Body of pancreas (tissue), 4 donors: Measurements from ENCODE around the gene SLC66A3. TPM values are rescaled to one million over a fixed set of nuclear protein-coding genes. Genes with fewer than 3 reads are reported as not detected.

Experiments
- ATAC-seq: fragments of 150-250 bp; one replicate; pipeline ENCODE4 v1.9.1; 2016
- DNase-seq, 4 donors: peaks; one replicate each; pipeline ENCODE4 v3.0.0-alpha.2; 2019
- H3K27ac ChIP-seq, 4 donors: fragments of 200-600 bp; sonication (generic); 1 replicate in 3 of 4; 2 replicates in 1 of 4; pipeline versions ENCODE4 v1.5.1 to v1.6.1; 2016 to 2019; ENCODE audit warnings: mild to moderate bottlenecking in 1 of 4, mixed read lengths in 1 of 4, moderate library complexity in 1 of 4
- H3K27me3 ChIP-seq, 2 donors: fragments of 200-600 bp; sonication (generic); one replicate each; pipeline ENCODE4 v1.6.0; 2016; ENCODE audit warnings: mild to moderate bottlenecking in 1 of 2
- H3K36me3 ChIP-seq, 2 donors: fragments of 200-600 bp; sonication (generic); replicated peaks in 1 of 2; 2 replicates each; pipeline ENCODE4 v1.5.1; 2016; ENCODE audit warnings: low read depth in 2 of 2; ENCODE audit not compliant: insufficient read depth in 1 of 2
- H3K4me1 ChIP-seq: fragments of 200-600 bp; sonication (generic); one replicate; pipeline ENCODE4 v1.6.0; 2016
- H3K4me3 ChIP-seq, 2 donors: fragments of 200-600 bp; sonication (generic); 1 replicate in 1 of 2; 2 replicates in 1 of 2; pipeline ENCODE4 v1.5.1; 2016 to 2019
- H3K9me3 ChIP-seq, 3 donors: fragments of 200-600 bp; sonication (generic); 1 replicate in 2 of 3; 2 replicates in 1 of 3; pipeline ENCODE4 v1.5.1; 2016
- CTCF ChIP-seq, 7 experiments: fragments of 450-650 bp in 4 of 7; fragments of 200-600 bp in 3 of 7; sonication (generic) in 3 of 7; IDR thresholded peaks; one replicate each; pipeline ENCODE4 v1.5.1; 2016 to 2019; ENCODE audit warnings: antibody characterized with exemption in 7 of 7
- POLR2A ChIP-seq, 3 donors: fragments of 450-650 bp; IDR thresholded peaks; one replicate each; pipeline ENCODE4 v1.6.1; 2016; ENCODE audit warnings: antibody characterized with exemption in 3 of 3, mild to moderate bottlenecking in 2 of 3
- WGBS, 2 donors: methylation state at CpG; one replicate each; pipeline ENCODE4 v1.1.5; 2017; 5-methylcytosine and 5-hydroxymethylcytosine counted together
- intact Hi-C: fragments of 100-400 bp; cut with DNase I; formaldehyde crosslinking; loops from one replicate; pipeline ENCODE4 v1.15.1; 2023
- total RNA-seq, 2 donors: library from RNA; depleted of rRNA; stranded (reverse); fragments of >200 nt; gene quantifications; one replicate each; pipeline ENCODE4 v1.1.0, GENCODE V29; 2016

SLC66A3 gene
- total RNA-seq, 2 donors from 2014 or later: 28.0 to 38.2 TPM

- Histone ChIP-seq H3K36me3 (no peaks in the 10 kb centered on the region), H3K4me1 (peaks cover 27% of the 10 kb centered on the region), H3K9me3 (no peaks in the 10 kb centered on the region), H3K4me3 (no peak overlapping the region), H3K27ac (no peak overlapping the region), H3K27me3 (no peaks in the 10 kb centered on the region)
- DNase-seq (no peak), ATAC-seq (no peak)
- intact Hi-C loops: no loop called here
- TF ChIP-seq POLR2A (IDR thresholded peaks at IDR 0.05): no peak
- no peak for TF ChIP-seq CTCF (IDR thresholded peaks at IDR 0.05)
- 68 to 71% methylated on average over 8 of the region's 8 CpGs for WGBS, 2 donors
Observed at GRCh38 chr2:11133936-11134320, 21.3 kb upstream of the SLC66A3 start.

- peaks cover 27% of the 10 kb centered on the region for H3K4me1 ChIP-seq
- H3K27me3 ChIP-seq: no peaks in the 10 kb centered on the region
- H3K36me3 ChIP-seq: no peaks in the 10 kb centered on the region
- ATAC-seq: no peak
- no peaks in the 10 kb centered on the region for H3K9me3 ChIP-seq
- no peak for DNase-seq
- TF ChIP-seq CTCF (IDR thresholded peaks at IDR 0.05) (no peak), POLR2A (IDR thresholded peaks at IDR 0.05) (no peak)
- 80 to 86% methylated on average over 5 of the region's 5 CpGs for WGBS, 2 donors
- H3K27ac ChIP-seq: no peak overlapping the region
- no peak overlapping the region for H3K4me3 ChIP-seq
- intact Hi-C loops: no loop called here
Observed at GRCh38 chr2:11134349-11134748, 20.9 kb upstream of the SLC66A3 start.

GRCh38 chr2:11140492-11140891, 14.8 kb upstream of the SLC66A3 start:
- TF ChIP-seq POLR2A (IDR thresholded peaks at IDR 0.05): no peak
- TF ChIP-seq CTCF (IDR thresholded peaks at IDR 0.05): no peak
- intact Hi-C loops: no loop called here
- Histone ChIP-seq H3K4me1 (no peaks in the 10 kb centered on the region), H3K9me3 (no peaks in the 10 kb centered on the region), H3K4me3 (no peak overlapping the region), H3K36me3 (no peaks in the 10 kb centered on the region), H3K27ac (no peak overlapping the region), H3K27me3 (no peaks in the 10 kb centered on the region)
- no peak for DNase-seq
- 83 to 86% methylated on average over 4 of the region's 4 CpGs for WGBS, 2 donors
- ATAC-seq: no peak

- intact Hi-C loops: no loop called here
- ATAC-seq: no peak
- 75 to 78% methylated on average over 4 of the region's 4 CpGs for WGBS, 2 donors
- no peak for TF ChIP-seq CTCF (IDR thresholded peaks at IDR 0.05)
- no peak for TF ChIP-seq POLR2A (IDR thresholded peaks at IDR 0.05)
- Histone ChIP-seq H3K36me3 (no peaks in the 10 kb centered on the region), H3K27ac (no peak overlapping the region), H3K4me1 (no peaks in the 10 kb centered on the region), H3K27me3 (no peaks in the 10 kb centered on the region), H3K4me3 (no peak overlapping the region), H3K9me3 (no peaks in the 10 kb centered on the region)
- DNase-seq: no peak
Observed at GRCh38 chr2:11141319-11141718, 13.9 kb upstream of the SLC66A3 start.

GRCh38 chr2:11142330-11142729, 12.9 kb upstream of the SLC66A3 start:
- TF ChIP-seq CTCF (IDR thresholded peaks at IDR 0.05) (no peak), POLR2A (IDR thresholded peaks at IDR 0.05) (no peak)
- no peak for DNase-seq
- H3K4me1 ChIP-seq: no peaks in the 10 kb centered on the region

More at GRCh38 chr2:11142330-11142729, 12.9 kb upstream of the SLC66A3 start:
- H3K36me3 ChIP-seq: no peaks in the 10 kb centered on the region
- no peaks in the 10 kb centered on the region for H3K9me3 ChIP-seq
- ATAC-seq: no peak
- 70 to 71% methylated on average over 3 of the region's 3 CpGs for WGBS, 2 donors
- intact Hi-C loops: no loop called here
- H3K4me3 ChIP-seq: no peak overlapping the region
- no peaks in the 10 kb centered on the region for H3K27me3 ChIP-seq
- no peak overlapping the region for H3K27ac ChIP-seq
